ENCODE results near the gene MTCP1.

MTCP1 gene

GRCh38 chrX:155028877-155029291, 42.1 kb downstream of the MTCP1 start:
- Mint-ChIP-seq H3K27me3 (ENCODE audit: low read depth) (peaks cover 11% of the 10 kb centered on the region), H3K9me3 (no peaks in the 10 kb centered on the region), H3K27ac (peak overlapping the region; percentile 58), H3K36me3 (ENCODE audit: low read depth) (no peaks in the 10 kb centered on the region), H3K4me1 (ENCODE audit: low read depth) (peaks cover 13% of the 10 kb centered on the region), H3K4me3 (no peak overlapping the region)

- Mint-ChIP-seq H3K27ac (peak overlapping the region; percentile 95), H3K27me3 (ENCODE audit: low read depth) (peaks cover 15% of the 10 kb centered on the region), H3K36me3 (ENCODE audit: low read depth) (no peaks in the 10 kb centered on the region)
Measured at GRCh38 chrX:155028129-155028528, 42.8 kb downstream of the MTCP1 start.

GRCh38 chrX:155027509-155028066, 43.3 kb downstream of the MTCP1 start:
- no peaks in the 10 kb centered on the region for H3K9me3 Mint-ChIP-seq

More at GRCh38 chrX:155028129-155028528, 42.8 kb downstream of the MTCP1 start:
- Mint-ChIP-seq H3K9me3 (no peaks in the 10 kb centered on the region), H3K4me3 (peak overlapping the region; percentile 34), H3K4me1 (ENCODE audit: low read depth) (peaks cover 13% of the 10 kb centered on the region)

GRCh38 chrX:155026727-155027508, 44.0 kb downstream of the MTCP1 start, which contains the start of gene FUNDC2:
Gene FUNDC2 (plus strand): TSS chrX:155026844. CDS start chrX:155026939, 95 bp downstream.
- H3K27ac Mint-ChIP-seq = peak within 1 kb of the TSS; percentile 95
- H3K4me1 Mint-ChIP-seq (ENCODE audit: low read depth) = peaks cover 13% of the 10 kb centered on the region
- H3K36me3 Mint-ChIP-seq (ENCODE audit: low read depth) = no peaks in the 10 kb centered on the region
- peak within 1 kb of the TSS; percentile 83 for H3K4me3 Mint-ChIP-seq
- no peaks in the 10 kb centered on the region for H3K9me3 Mint-ChIP-seq
- H3K27me3 Mint-ChIP-seq (ENCODE audit: low read depth) = peaks cover 22% of the 10 kb centered on the region

More at GRCh38 chrX:155027509-155028066, 43.3 kb downstream of the MTCP1 start:
- Mint-ChIP-seq H3K4me1 (ENCODE audit: low read depth) (peaks cover 13% of the 10 kb centered on the region), H3K4me3 (peak overlapping the region; percentile 83), H3K36me3 (ENCODE audit: low read depth) (no peaks in the 10 kb centered on the region), H3K27me3 (ENCODE audit: low read depth) (peaks cover 17% of the 10 kb centered on the region), H3K27ac (peak overlapping the region; percentile 95)

GRCh38 chrX:155026420-155026726, 44.6 kb downstream of the MTCP1 start:
- H3K27me3 Mint-ChIP-seq (ENCODE audit: low read depth) = peaks cover 27% of the 10 kb centered on the region
- H3K36me3 Mint-ChIP-seq (ENCODE audit: low read depth) = no peaks in the 10 kb centered on the region
- peak overlapping the region; percentile 84 for H3K27ac Mint-ChIP-seq
- no peaks in the 10 kb centered on the region for H3K9me3 Mint-ChIP-seq
- H3K4me1 Mint-ChIP-seq (ENCODE audit: low read depth) = peaks cover 13% of the 10 kb centered on the region
- peak overlapping the region; percentile 77 for H3K4me3 Mint-ChIP-seq

- H3K4me3 Mint-ChIP-seq = peak overlapping the region; percentile 7
- H3K4me1 Mint-ChIP-seq (ENCODE audit: low read depth) = peaks cover 8% of the 10 kb centered on the region
- H3K36me3 Mint-ChIP-seq (ENCODE audit: low read depth) = no peaks in the 10 kb centered on the region
- no peaks in the 10 kb centered on the region for H3K9me3 Mint-ChIP-seq
- H3K27me3 Mint-ChIP-seq (ENCODE audit: low read depth) = peaks cover 32% of the 10 kb centered on the region
- H3K27ac Mint-ChIP-seq = peak overlapping the region; percentile 17
Measured at GRCh38 chrX:155023907-155024833, 46.8 kb downstream of the MTCP1 start.

- H3K27ac Mint-ChIP-seq = no peak within 1 kb of the TSS
- no peak within 1 kb of the TSS for H3K4me3 Mint-ChIP-seq
- no peaks in the 10 kb centered on the region for H3K9me3 Mint-ChIP-seq
- H3K4me1 Mint-ChIP-seq (ENCODE audit: low read depth) = no peaks in the 10 kb centered on the region
- H3K27me3 Mint-ChIP-seq (ENCODE audit: low read depth) = peaks cover 39% of the 10 kb centered on the region
- no peaks in the 10 kb centered on the region for H3K36me3 Mint-ChIP-seq (ENCODE audit: low read depth)
Measured at GRCh38 chrX:155022585-155022984, 48.4 kb downstream of the MTCP1 start, which contains the start of gene F8. Gene F8 (minus strand): TSS chrX:155022723. CDS start chrX:155022552, 171 bp downstream.

- Mint-ChIP-seq H3K4me3 (no peak overlapping the region), H3K27ac (no peak overlapping the region), H3K9me3 (no peaks in the 10 kb centered on the region)
Measured at GRCh38 chrX:155020591-155020990, 50.3 kb downstream of the MTCP1 start.

More at GRCh38 chrX:155020591-155020990, 50.3 kb downstream of the MTCP1 start:
- H3K27me3 Mint-ChIP-seq (ENCODE audit: low read depth) = peaks cover 43% of the 10 kb centered on the region
- H3K4me1 Mint-ChIP-seq (ENCODE audit: low read depth) = no peaks in the 10 kb centered on the region
- H3K36me3 Mint-ChIP-seq (ENCODE audit: low read depth) = no peaks in the 10 kb centered on the region
